HCT116 (cell line): ENCODE data around the gene BICD2. TPM values are rescaled to one million over a fixed set of nuclear protein-coding genes. Genes with fewer than 3 reads are reported as not detected.

Source experiments
- ATAC-seq: fragments of 200-7000 bp; cut with Tn5 transposase; 2 replicates; pipeline ENCODE4 v1.9.1; 2020; ENCODE audit warnings: mild to moderate bottlenecking, moderate library complexity
- BruUV-seq: library from RNA; stranded (reverse); fragments of 400-500 nt; replicated peaks from 2 replicates; lab custom pipeline; 2021; lab: Mats Ljungman, UMichigan
- CTCF ChIA-PET: fragments of 300-600 bp; sonication (Branson Sonifier 250); formaldehyde crosslinking; loops from one replicate; lab custom pipeline; 2021; ENCODE audit warnings: antibody characterized with exemption; lab: Charles Lee
- POLR2A ChIA-PET: fragments of 300-600, 350-600 bp; sonication (Branson Sonifier 250); formaldehyde crosslinking; loops from one replicate; lab custom pipeline; 2021; ENCODE audit warnings: antibody characterized with exemption; lab: Charles Lee
- RAD21 ChIA-PET, 2 experiments: fragments of 300-600 bp; sonication (Branson Sonifier 250); formaldehyde crosslinking; loops; one replicate each; lab custom pipeline; 2023; ENCODE audit warnings: low total read pairs in 2 of 2; ENCODE audit not compliant: uncharacterized antibody in 2 of 2, unreplicated experiment in 2 of 2, low non-redundant PET in 1 of 2; lab: Charles Lee
- DNase-seq: peaks from one replicate; pipeline ENCODE4 v3.0.0-alpha.2; 2010; ENCODE audit warnings: low read depth, low spot score
- H2AFZ ChIP-seq: fragments of 200-600 bp; shearing (Covaris generic), sonication (generic); 2 replicates; pipeline ENCODE4 v1.6.1; 2017; ENCODE audit warnings: low read depth, mixed run types, mixed read lengths, antibody characterized with exemption, low read length; ENCODE audit not compliant: poor library complexity, severe bottlenecking
- H3K27ac ChIP-seq: 2 replicates; pipeline ENCODE4 v1.5.1; 2012; ENCODE audit warnings: low read depth, low read length
- H3K27me3 ChIP-seq: fragments of 200-600 bp; sonication (generic); 2 replicates; pipeline ENCODE4 v1.6.1; 2016; ENCODE audit warnings: mixed run types, low read length, mixed read lengths; ENCODE audit not compliant: insufficient read depth
- H3K36me3 ChIP-seq, 2 experiments: fragments of 200-500 bp in 1 of 2; fragments of 200-600 bp in 1 of 2; sonication (Bioruptor generic) in 1 of 2; sonication (generic) in 1 of 2; 2 replicates each; pipeline versions ENCODE4 v1.5.1 to v1.6.1; 2014 to 2016; ENCODE audit warnings: low read length in 2 of 2, inconsistent platforms in 1 of 2, mixed read lengths in 1 of 2, mixed run types in 1 of 2; ENCODE audit not compliant: insufficient read depth in 2 of 2, control insufficient read depth in 1 of 2
- H3K4me1 ChIP-seq, 2 experiments: fragments of 200-600 bp in 1 of 2; sonication (generic) in 1 of 2; 2 replicates each; pipeline versions ENCODE4 v1.5.1 to v1.6.1; 2012 to 2017; ENCODE audit warnings: low read length in 2 of 2, inconsistent platforms in 1 of 2, mild to moderate bottlenecking in 1 of 2, mixed read lengths in 1 of 2, mixed run types in 1 of 2, moderate library complexity in 1 of 2; ENCODE audit not compliant: insufficient read depth in 2 of 2, control insufficient read depth in 1 of 2
- H3K4me2 ChIP-seq: fragments of 200-600 bp; sonication (generic); 2 replicates; pipeline ENCODE4 v1.6.1; 2017; ENCODE audit warnings: mixed run types, low read length, mixed read lengths
- H3K4me3 ChIP-seq, 2 experiments: fragments of 200-600 bp in 1 of 2; sonication (generic) in 1 of 2; replicated peaks in 1 of 2; 2 replicates each; pipeline ENCODE4 v1.5.1; 2011 to 2016; ENCODE audit warnings: low read length in 2 of 2, control low read depth in 1 of 2, low read depth in 1 of 2, mild to moderate bottlenecking in 1 of 2, mixed read lengths in 1 of 2, mixed run types in 1 of 2
- H3K79me2 ChIP-seq: fragments of 200-600 bp; sonication (generic); 2 replicates; pipeline ENCODE4 v1.6.1; 2017; ENCODE audit warnings: mild to moderate bottlenecking, mixed run types, low read length, moderate library complexity, mixed read lengths; ENCODE audit not compliant: insufficient read depth
- H3K9ac ChIP-seq: fragments of 200-600 bp; sonication (generic); 2 replicates; pipeline ENCODE4 v1.6.1; 2016; ENCODE audit warnings: low read length, mixed read lengths
- H3K9me2 ChIP-seq: fragments of 200-600 bp; sonication (generic), shearing (Covaris generic); 2 replicates; pipeline ENCODE4 v1.6.1; 2017; ENCODE audit warnings: mixed run types, mild to moderate bottlenecking, moderate library complexity; ENCODE audit not compliant: insufficient read depth
- H3K9me3 ChIP-seq, 2 experiments: fragments of 200-500 bp in 1 of 2; fragments of 200-600 bp in 1 of 2; sonication (Bioruptor generic) in 1 of 2; sonication (generic) in 1 of 2; 2 replicates each; pipeline ENCODE4 v1.6.1; 2014 to 2017; ENCODE audit warnings: low read length in 2 of 2, mixed read lengths in 2 of 2, inconsistent platforms in 1 of 2, low read depth in 1 of 2, mild to moderate bottlenecking in 1 of 2, mixed run types in 1 of 2, moderate library complexity in 1 of 2; ENCODE audit not compliant: control insufficient read depth in 1 of 2, insufficient read depth in 1 of 2
- H4K20me1 ChIP-seq: fragments of 200-600 bp; sonication (generic), shearing (Covaris generic); 2 replicates; pipeline ENCODE4 v1.6.1; 2017; ENCODE audit warnings: mixed run types, mild to moderate bottlenecking, moderate library complexity; ENCODE audit not compliant: insufficient read depth
- EGR1 ChIP-seq: IDR thresholded peaks from 2 replicates; pipeline ENCODE4 v1.6.1; 2012; ENCODE audit warnings: low read depth
- ELF1 ChIP-seq: IDR thresholded peaks from 2 replicates; pipeline ENCODE4 v1.6.1; 2012; ENCODE audit warnings: low read depth, borderline replicate concordance
- EZH2 ChIP-seq: fragments of 200-600 bp; sonication (generic); IDR thresholded peaks from 2 replicates; pipeline ENCODE4 v1.6.1; 2017; ENCODE audit warnings: antibody characterized with exemption, mixed run types
- JUND ChIP-seq: IDR thresholded peaks from 2 replicates; pipeline ENCODE4 v1.6.1; 2012
- POLR2A ChIP-seq: IDR thresholded peaks from 2 replicates; pipeline ENCODE4 v1.7.0; 2011; ENCODE audit warnings: borderline replicate concordance; ENCODE audit not compliant: insufficient read depth, insufficient read length; ENCODE audit errors: extremely low read depth
- POLR2AphosphoS5 ChIP-seq: IDR thresholded peaks from 2 replicates; pipeline ENCODE4 v1.6.1; 2011; ENCODE audit warnings: mild to moderate bottlenecking, low read depth, low read length, moderate library complexity
- RAD21 ChIP-seq: IDR thresholded peaks from 2 replicates; pipeline ENCODE4 v1.6.1; 2012; ENCODE audit warnings: low read depth, mild to moderate bottlenecking
- SIN3A ChIP-seq: IDR thresholded peaks from 2 replicates; pipeline ENCODE4 v1.6.1; 2012; ENCODE audit warnings: low read depth
- SP1 ChIP-seq: IDR thresholded peaks from 2 replicates; pipeline ENCODE4 v1.6.1; 2012; ENCODE audit warnings: low read depth
- SRF ChIP-seq: IDR thresholded peaks from 2 replicates; pipeline ENCODE4 v1.6.1; 2012; ENCODE audit warnings: low read depth
- TCF7L2 ChIP-seq: IDR thresholded peaks from 2 replicates; pipeline ENCODE4 v1.7.0; 2011; ENCODE audit warnings: borderline replicate concordance, inconsistent platforms; ENCODE audit not compliant: insufficient read depth, insufficient read length; ENCODE audit errors: extremely low read depth
- YY1 ChIP-seq: IDR thresholded peaks from 2 replicates; pipeline ENCODE4 v1.6.1; 2011; ENCODE audit warnings: low read length, low read depth, moderate library complexity, mild to moderate bottlenecking; ENCODE audit not compliant: insufficient replicate concordance; ENCODE audit errors: extremely low read depth
- ZFX ChIP-seq: fragments of 450-650 bp; IDR thresholded peaks from 2 replicates; pipeline ENCODE4 v1.6.1; 2017
- ZNF274 ChIP-seq: fragments of 200-500 bp; sonication (Bioruptor generic); IDR thresholded peaks from 2 replicates; pipeline ENCODE4 v1.6.1; 2014; ENCODE audit warnings: mild to moderate bottlenecking, low read depth, low read length, inconsistent platforms
- intact Hi-C: fragments of 100-400 bp; cut with micrococcal nuclease; formaldehyde crosslinking; loops from 2 replicates; pipeline ENCODE4 v1.10.0; 2022
- total RNA-seq: library from RNA; stranded (reverse); gene quantifications from one replicate; pipeline ENCODE4 v1.2.1, GENCODE V29; 2021; ENCODE audit not compliant: unreplicated experiment
- TF ChIP-seq, protein P1 (sequence below): IDR thresholded peaks from 2 replicates; pipeline ENCODE4 v1.6.1; 2012
- TF ChIP-seq, protein P2 (sequence below), 3 experiments: fragments of 200-600 bp in 1 of 3; sonication (generic) in 1 of 3; IDR thresholded peaks in 2 of 3; conservative IDR thresholded peaks in 1 of 3; 2 replicates each; pipeline ENCODE4 v1.5.1; 2012 to 2017; ENCODE audit warnings: low read depth in 2 of 3, low read length in 2 of 3, antibody characterized with exemption in 1 of 3, borderline replicate concordance in 1 of 3, control low read depth in 1 of 3, mild to moderate bottlenecking in 1 of 3, mixed read lengths in 1 of 3, mixed run types in 1 of 3, moderate library complexity in 1 of 3; ENCODE audit not compliant: insufficient read depth in 1 of 3

BICD2 gene
- total RNA-seq, 1 experiment from 2014 or later: 23.4 TPM

DNA sequence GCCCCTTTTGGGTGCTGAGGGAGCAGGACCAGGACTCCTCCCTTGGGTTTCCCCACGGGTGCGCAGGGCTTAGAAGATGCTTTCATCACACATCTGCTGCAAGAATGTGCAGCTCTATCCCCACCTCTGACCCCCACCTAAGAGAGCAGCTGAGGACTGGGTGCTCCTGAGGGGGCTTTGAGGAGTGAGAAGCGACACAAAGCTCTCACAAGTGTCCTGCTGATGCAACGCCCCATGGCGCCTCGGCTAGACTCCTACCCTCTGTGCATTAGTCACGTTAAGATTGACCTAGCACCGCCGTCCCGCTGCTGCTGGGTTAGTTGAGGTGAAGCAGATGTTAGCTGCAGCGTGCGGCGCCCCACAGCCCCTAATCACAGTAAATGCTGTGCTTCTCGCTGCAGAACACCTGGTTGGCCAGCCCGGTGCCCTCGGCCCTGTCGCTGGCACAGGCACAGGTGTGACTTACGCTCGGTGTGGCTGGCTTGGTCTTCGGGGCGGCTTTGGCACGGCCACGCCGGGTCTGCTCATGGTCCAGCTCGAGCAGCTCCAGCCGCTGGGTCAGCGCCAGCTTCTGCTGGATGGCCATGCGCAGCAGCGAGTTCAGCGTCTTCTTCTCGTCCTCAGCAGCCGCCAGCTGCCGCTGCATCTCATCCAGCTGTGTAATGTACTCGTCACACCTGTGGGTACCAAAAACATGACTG is 49.7 kb downstream of the BICD2 start:
- TF ChIP-seq POLR2A (no peak), POLR2AphosphoS5 (no peak), YY1 (no peak), SP1 (no peak), SRF (no peak), ZNF274 (no peak), EZH2 (no peak), RAD21 (no peak), ZFX (no peak), EGR1 (no peak), TCF7L2 (no peak), SIN3A (no peak), JUND (no peak), ELF1 (no peak)
- TF ChIP-seq, protein P1, sequence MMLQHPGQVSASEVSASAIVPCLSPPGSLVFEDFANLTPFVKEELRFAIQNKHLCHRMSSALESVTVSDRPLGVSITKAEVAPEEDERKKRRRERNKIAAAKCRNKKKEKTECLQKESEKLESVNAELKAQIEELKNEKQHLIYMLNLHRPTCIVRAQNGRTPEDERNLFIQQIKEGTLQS: no peak
- TF ChIP-seq, protein P2, sequence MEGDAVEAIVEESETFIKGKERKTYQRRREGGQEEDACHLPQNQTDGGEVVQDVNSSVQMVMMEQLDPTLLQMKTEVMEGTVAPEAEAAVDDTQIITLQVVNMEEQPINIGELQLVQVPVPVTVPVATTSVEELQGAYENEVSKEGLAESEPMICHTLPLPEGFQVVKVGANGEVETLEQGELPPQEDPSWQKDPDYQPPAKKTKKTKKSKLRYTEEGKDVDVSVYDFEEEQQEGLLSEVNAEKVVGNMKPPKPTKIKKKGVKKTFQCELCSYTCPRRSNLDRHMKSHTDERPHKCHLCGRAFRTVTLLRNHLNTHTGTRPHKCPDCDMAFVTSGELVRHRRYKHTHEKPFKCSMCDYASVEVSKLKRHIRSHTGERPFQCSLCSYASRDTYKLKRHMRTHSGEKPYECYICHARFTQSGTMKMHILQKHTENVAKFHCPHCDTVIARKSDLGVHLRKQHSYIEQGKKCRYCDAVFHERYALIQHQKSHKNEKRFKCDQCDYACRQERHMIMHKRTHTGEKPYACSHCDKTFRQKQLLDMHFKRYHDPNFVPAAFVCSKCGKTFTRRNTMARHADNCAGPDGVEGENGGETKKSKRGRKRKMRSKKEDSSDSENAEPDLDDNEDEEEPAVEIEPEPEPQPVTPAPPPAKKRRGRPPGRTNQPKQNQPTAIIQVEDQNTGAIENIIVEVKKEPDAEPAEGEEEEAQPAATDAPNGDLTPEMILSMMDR (IDR thresholded peaks at IDR 0.05 in 2 of 3, conservative IDR thresholded peaks at IDR 0.05 in 1 of 3; ENCODE audit: borderline replicate concordance in 1 of 3, insufficient read depth in 1 of 3, low read depth in 2 of 3, low read length in 2 of 3): no peak
- no peak for ATAC-seq
- RAD21 ChIA-PET: no interaction called here
- Histone ChIP-seq H3K4me2 (no peak overlapping the region), H3K9me2 (no peaks in the 10 kb centered on the region), H4K20me1 (no peaks in the 10 kb centered on the region; the same call in 1 of the 2 replicates), H3K27ac (no peak overlapping the region), H3K27me3 (no peaks in the 10 kb centered on the region), H3K4me1 (no peaks in the 10 kb centered on the region), H2AFZ (no peak overlapping the region), H3K9ac (no peak overlapping the region), H3K79me2 (no peaks in the 10 kb centered on the region; the same call in 1 of the 2 replicates), H3K36me3 (peaks cover 39 to 47% of the 10 kb centered on the region in 2 experiments; a peak in 3 of 4 replicates), H3K4me3 (no peak overlapping the region), H3K9me3 (no peaks in the 10 kb centered on the region)
- CTCF ChIA-PET: interaction anchor here (3.9 kb wide), 1 partner anchor 76 kb away, joined by 26 read pairs; no protein-coding TSS in a partner anchor
- BruUV-seq: no TSS peak
- intact Hi-C loops: no loop called here
- no peak for DNase-seq
- POLR2A ChIA-PET: no interaction called here
